NCI-H2171 (cell line): ENCODE results near the gene PTPRK.

ENCODE experiments used
- DNase-seq: peaks from one replicate; lab custom pipeline; 2025; lab: John Stamatoyannopoulos, UW

Gene PTPRK

DNA sequence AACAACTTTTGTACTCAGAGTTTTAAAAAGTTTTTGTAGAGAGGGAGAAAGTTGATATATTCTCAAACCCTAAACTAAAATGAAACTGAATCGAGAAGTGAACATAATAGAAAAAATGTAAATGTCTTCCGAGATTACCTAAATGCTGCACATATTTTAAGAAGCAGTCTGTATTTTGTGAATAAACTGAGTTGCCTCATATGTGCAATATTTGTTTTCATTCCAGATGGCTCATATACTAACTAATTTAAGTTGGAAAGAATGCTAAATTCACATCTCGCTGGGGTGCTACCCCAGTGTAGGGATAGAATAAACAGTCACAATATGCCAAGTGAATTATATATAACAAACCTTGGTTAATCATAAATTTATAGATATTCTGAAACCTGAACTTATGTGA, 333.7 kb downstream of the PTPRK start:
- no peak for DNase-seq

DNA sequence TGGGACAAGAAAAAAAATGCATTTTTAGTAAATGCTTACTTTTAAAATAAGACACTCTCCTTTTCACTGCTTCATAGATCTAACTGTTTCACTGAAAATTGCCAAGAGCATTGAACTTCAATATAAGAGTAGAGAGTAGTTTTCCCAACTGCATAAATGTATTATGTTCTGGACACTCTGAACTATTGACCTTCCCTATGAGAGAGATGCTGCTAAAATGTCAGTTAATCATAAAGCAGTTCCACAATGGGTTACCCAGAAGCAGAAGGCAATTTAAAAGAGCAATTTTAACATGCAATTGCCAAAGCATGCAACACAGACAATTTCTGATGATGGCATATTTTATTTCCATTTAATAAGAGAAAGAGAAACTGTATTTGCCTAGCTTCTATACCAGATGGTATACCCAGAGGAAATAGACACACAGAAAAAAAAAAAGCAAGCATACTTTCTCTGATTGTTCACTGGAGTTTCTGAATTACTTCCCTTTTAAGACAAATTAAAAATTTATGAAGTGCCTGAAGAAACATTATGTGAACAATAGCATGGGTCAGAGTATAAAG, 340.4 kb downstream of the PTPRK start:
- DNase-seq = no peak

DNA sequence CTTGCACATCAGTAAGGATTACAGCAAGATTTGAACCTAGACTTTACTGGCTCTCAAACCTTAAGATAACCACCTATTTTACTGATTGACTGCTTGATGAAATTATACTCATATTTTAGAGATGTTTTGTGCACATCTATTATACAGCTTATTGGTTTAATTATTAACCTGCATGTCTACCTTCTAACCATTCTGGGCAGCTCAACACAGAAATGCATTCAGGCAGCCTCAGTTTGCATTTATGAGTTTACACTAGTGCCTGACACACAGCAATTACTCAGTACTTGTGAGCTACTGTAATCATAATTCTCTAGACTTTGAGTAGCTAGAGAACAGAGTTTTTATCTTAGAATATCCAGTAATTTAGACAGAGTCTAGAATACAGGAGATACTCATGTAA, 345.7 kb downstream of the PTPRK start:
- DNase-seq = no peak

DNA sequence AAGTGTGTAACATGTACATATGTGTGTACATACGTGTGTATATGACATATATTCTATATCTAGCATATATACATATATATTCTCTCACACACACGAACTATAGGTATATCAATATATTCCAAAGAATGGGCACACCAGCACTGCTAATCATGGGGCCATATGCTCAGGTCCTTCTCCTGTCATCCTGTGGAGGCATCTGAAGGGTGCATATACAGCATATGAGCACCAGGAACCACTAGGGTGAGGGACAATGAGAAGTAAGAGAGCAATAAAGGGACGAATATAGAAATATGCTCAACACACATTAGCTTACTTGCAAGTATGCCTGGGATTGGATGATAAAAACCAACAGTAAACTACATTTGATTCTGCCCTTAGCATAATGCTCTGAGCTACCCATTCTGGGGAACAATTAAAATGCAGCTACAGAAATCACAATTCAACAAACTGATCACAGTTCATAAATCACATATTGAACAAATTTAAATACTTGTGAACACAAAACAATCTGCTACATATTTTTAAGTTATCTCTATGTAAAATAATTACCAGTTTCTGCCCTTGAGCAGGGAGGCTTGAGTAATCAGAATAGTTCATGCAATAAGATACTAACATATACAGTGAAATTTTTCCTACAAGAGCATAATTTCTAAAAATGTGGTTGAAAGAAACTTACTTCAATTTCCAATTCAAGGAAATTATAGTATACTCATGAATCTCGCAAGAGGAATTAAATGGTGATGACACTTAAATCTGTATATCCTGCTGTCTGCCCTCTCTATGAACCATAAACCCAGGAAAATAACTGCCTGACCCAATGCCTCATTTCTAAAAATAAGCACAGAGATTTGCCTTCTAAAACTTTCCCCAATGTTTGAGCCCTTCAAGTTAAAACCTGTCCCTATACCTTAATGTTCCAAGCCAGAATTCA, 347.4 kb downstream of the PTPRK start:
- DNase-seq = no peak

DNA sequence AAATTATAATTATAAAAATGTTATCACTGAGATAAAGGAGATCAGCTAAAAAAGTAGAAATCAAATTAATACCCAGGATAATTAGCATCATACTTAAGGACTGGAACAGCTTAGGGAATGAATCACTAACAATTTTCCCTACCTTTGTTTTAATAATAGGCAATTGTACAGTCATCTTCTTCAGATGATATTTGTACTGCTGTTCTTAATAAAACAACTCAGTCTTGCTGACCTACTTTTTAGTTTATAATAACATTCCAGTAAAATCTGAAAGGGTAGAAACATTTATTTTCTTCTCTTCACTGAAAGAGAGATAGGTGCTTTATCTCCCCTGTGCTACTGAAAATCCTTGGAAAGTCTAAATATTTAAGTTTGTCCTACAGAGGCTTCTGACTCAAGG, 348.3 kb downstream of the PTPRK start:
- no peak for DNase-seq

DNA sequence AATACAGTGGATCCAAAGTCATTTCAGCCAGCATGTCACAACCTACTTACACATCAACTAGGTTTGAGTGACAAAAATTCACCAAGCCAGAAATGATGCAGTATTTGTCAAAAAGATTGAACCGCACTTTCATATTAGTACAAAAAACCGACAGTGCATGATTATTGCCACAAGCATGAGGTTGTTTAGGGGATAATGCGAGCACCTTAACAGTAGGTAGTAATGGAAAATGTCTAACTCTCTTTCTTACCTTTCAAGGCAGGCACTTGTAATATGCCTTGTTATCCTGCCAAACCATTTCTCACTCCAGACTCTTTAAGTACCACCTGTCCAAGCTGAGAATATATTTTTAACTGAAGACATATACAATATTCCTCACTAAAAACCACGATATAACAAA, 349.2 kb downstream of the PTPRK start:
- no peak for DNase-seq

DNA sequence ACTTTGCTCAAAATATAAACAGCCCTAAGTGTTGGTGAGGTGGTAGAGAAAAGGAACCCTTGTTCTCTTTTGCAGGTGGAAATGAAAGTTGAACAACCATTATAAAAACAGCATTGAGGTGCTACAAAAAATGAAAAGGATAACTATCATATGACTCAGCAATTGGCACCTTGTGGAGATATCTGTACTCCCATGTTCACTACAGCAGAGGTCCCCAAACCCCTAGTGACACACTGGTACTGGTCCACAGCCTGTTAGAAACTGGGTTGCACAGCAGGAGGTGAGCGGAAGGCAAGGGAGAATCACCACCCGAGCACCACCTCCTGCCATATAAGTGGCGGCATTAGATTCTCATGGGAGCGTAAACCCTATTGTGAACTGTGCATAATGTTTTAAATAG, 352.2 kb downstream of the PTPRK start:
- DNase-seq = no peak

DNA sequence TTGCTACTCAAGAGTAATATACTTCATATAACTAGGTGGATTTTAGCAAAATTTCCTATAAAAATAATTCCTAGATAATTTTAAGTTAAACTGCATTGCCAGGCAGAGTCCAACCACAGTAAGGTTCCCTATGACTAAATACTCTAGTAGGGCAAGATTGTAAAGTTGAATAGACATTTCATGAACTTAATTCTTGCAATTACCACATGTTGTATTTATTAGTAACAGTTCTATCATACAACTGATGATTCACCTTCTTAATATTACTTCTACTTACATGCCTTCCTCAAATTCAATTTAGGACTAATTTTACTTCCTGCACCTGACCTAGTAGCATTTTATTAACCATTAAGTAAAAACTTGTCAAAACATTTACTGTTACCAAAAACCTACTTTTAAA, 352.8 kb downstream of the PTPRK start:
- no peak for DNase-seq

DNA sequence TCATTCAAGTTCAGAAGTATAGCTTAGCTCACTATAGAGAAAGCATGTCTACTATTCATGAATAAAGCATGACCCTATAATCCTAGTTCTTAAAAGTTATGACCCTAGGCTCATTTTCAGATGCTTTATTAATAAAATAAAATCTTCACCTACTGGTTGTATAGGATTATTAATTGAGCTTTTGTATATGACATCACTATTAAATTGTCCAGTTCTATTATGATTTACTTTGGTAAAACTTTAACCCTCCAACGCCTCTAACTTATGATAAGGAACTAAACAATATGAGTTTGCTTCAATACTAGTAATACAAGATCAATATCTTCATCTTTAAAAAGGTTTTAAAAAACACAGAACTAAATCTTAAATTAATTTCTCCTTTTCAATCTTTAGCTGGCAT, 356.1 kb downstream of the PTPRK start:
- no peak for DNase-seq

GRCh38 chr6:128162423-128162822, 358.0 kb downstream of the PTPRK start:
- no peak for DNase-seq

GRCh38 chr6:128161839-128162238, 358.6 kb downstream of the PTPRK start:
- no peak for DNase-seq

DNA sequence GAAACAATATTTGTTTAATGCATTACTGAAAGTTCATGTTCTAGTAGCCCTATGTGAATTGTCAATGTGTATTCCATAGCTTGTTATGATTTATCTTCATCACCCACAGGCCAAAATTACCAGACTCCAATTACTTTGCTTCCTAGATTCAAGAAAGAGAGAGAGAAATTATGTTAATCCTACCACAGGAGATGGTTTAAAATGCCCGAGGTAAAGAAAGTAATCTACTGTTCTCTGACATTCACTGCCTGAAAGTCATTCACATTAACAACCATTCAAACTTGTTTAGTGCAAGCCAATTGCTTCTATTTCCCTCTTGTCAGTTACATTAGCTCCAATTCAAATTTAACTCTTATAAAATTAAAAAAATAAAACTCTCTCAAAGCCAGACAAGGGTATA, 359.1 kb downstream of the PTPRK start:
- no peak for DNase-seq

GRCh38 chr6:128158496-128158895, 361.9 kb downstream of the PTPRK start:
- no peak for DNase-seq

GRCh38 chr6:128156321-128157111, 363.9 kb downstream of the PTPRK start:
- DNase-seq = no peak

GRCh38 chr6:128155826-128156225, 364.6 kb downstream of the PTPRK start:
- no peak for DNase-seq

DNA sequence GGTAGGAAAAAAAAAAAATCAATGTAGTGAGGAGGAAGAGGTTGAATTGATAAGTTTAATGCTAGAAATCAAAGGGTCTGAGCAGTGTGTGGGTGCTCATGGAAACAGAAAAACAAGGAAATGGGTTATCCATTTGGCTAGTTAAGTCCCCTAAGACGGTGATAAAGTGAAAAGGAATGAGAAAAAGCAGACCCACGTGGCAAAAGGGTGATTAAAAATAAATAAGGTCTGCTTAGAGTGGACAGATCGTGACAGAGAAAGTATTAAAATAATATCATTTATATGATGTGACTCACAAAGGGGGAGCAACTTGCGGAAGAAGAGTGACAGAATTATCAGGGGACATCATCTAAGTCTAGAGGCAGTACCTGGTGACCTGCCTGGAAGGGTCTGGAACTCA, 367.8 kb downstream of the PTPRK start:
- no peak for DNase-seq

DNA sequence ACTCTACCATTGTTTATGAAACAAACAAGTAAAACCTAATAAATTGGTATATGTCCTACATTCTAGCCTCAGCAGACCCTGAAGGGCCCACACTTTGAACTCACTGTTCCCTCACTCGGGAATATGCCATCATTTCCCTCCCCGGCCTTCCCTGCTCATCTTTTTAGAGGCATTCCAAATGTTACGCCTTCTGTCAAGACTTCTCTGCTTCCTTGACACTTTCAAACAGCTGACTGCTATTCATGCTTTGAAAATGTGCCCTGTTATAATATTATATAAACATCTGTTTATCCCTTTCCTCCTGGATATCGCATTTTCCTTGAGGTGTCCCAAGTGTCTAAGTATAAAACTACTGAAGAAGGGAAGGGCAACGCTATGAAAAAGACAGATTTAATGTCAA, 370.0 kb downstream of the PTPRK start:
- DNase-seq = no peak

DNA sequence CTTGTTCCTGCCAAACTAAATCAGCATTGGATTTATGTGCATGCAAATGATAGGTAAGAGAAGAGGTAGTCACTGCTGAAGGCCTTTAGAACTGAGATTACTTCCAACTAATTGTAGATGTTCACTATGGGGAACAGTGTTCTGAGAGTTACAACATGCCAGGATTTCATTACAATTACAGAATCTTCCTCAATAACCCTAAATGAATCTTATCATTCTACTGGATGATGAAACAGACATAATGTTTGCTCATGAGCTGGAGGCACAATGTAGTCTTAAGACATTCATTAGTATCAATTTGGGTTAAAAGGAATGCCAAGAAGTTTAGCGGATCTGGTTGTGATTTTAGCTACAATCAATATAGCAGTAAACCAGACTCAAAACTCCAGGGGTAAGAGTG, 370.6 kb downstream of the PTPRK start:
- no peak for DNase-seq

- DNase-seq = no peak
Observed at GRCh38 chr6:128144320-128144719, 376.1 kb downstream of the PTPRK start.

- no peak for DNase-seq
Observed at GRCh38 chr6:128141932-128142331, 378.5 kb downstream of the PTPRK start.

- no peak for DNase-seq
Observed at GRCh38 chr6:128139519-128139918, 380.9 kb downstream of the PTPRK start.

DNA sequence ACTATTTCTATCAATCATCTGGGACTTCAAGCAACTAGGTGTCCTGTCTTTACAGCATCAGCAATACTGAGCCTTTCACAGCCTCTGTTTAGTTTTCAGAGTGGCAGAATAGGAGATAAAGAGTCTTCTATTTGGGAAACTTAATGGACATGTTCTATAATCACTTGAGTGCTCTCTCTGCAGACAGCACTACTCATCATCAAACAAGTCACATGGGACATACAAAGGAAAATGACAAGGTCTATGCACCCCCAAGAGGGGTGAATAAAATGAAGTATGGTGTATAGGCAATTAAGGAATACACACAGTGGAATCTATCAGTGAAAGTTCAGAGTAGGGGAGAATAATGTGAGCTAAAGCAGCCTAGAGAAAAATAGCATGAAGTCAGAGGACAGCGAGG, 381.7 kb downstream of the PTPRK start:
- no peak for DNase-seq

DNA sequence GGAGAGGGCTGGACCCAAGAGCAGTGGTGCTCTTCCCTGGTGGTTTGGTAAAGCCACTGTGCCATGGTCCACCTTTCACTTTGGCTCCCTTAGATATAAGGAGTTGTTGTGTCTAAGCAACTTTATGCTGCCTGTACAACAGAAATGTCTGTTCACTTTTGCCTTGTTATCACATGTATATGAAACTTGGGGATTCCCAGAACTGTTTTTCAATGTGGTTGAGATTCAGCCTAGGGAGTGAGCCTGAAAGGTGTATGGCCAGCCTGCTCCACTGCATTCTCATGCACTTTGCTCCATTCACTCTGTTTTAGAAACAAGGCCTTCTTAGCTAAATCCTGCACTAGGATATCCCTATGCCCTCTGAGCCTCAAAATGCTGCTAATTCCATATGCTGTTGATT, 385.1 kb downstream of the PTPRK start:
- DNase-seq = no peak
